Smooth muscle cell (in vitro differentiated cells): ENCODE data around the gene DCBLD2. TPM values are rescaled to one million over a fixed set of nuclear protein-coding genes. Genes with fewer than 3 reads are reported as not detected.

Source experiments
- DNase-seq: peaks from one replicate; lab custom pipeline; 2025; ENCODE audit not compliant: unreplicated experiment; lab: John Stamatoyannopoulos, UW
- H2AFZ ChIP-seq: fragments of 200-600 bp; sonication (generic); 2 replicates; pipeline ENCODE4 v1.6.0; 2016; ENCODE audit warnings: antibody characterized with exemption, low read depth, mild to moderate bottlenecking
- H3F3A ChIP-seq: fragments of 200-600 bp; sonication (generic); 2 replicates; pipeline ENCODE4 v1.6.0; 2017; ENCODE audit warnings: antibody characterized with exemption, low read depth
- H3K27ac ChIP-seq: fragments of 200-600 bp; sonication (generic); 2 replicates; pipeline ENCODE4 v1.5.1; 2016; ENCODE audit warnings: low read depth, mild to moderate bottlenecking
- H3K27me3 ChIP-seq: fragments of 200-600 bp; sonication (generic); 2 replicates; pipeline ENCODE4 v1.6.1; 2016; ENCODE audit warnings: low read depth, mild to moderate bottlenecking
- H3K36me3 ChIP-seq: fragments of 200-600 bp; sonication (generic); 2 replicates; pipeline ENCODE4 v1.5.1; 2016; ENCODE audit warnings: low read depth
- H3K4me1 ChIP-seq: fragments of 200-600 bp; sonication (generic); 2 replicates; pipeline ENCODE4 v1.5.1; 2016; ENCODE audit warnings: low read depth
- H3K4me2 ChIP-seq: fragments of 200-600 bp; sonication (generic); 2 replicates; pipeline ENCODE4 v1.6.0; 2016; ENCODE audit warnings: mild to moderate bottlenecking
- H3K4me3 ChIP-seq: fragments of 200-600 bp; sonication (generic); 2 replicates; pipeline ENCODE4 v1.5.1; 2016; ENCODE audit warnings: mild to moderate bottlenecking
- H3K79me2 ChIP-seq: fragments of 200-600 bp; sonication (generic); 2 replicates; pipeline ENCODE4 v1.6.0; 2016; ENCODE audit warnings: low read depth, mild to moderate bottlenecking
- H3K9ac ChIP-seq: fragments of 200-600 bp; sonication (generic); 2 replicates; pipeline ENCODE4 v1.6.0; 2016; ENCODE audit warnings: low read depth
- H3K9me3 ChIP-seq: fragments of 200-600 bp; sonication (generic); replicated peaks from 2 replicates; pipeline ENCODE4 v1.5.1; 2016; ENCODE audit warnings: low read depth
- H4K20me1 ChIP-seq: fragments of 200-600 bp; sonication (generic); 2 replicates; pipeline ENCODE4 v1.6.0; 2016; ENCODE audit warnings: low read depth
- CTCF ChIP-seq: fragments of 200-600 bp; sonication (generic); IDR thresholded peaks from 2 replicates; pipeline ENCODE4 v1.5.1; 2017; ENCODE audit warnings: borderline replicate concordance, mild to moderate bottlenecking, antibody characterized with exemption; ENCODE audit not compliant: insufficient read depth, poor library complexity, severe bottlenecking
- WGBS: methylation state at CpG from one replicate; pipeline ENCODE4 v1.1.7; 2016; ENCODE audit warnings: low lambda C conversion rate; 5-methylcytosine and 5-hydroxymethylcytosine counted together
- polyA plus RNA-seq: library from polyadenylated mRNA; unstranded; fragments of >200 nt; fragmentation: Nextera tagmentation; extraction: Ambion mirVana; gene quantifications from 2 replicates; pipeline ENCODE4 v1.2.1, GENCODE V29; 2016
- total RNA-seq: library from RNA; depleted of rRNA; stranded (reverse); fragments of >200 nt; gene quantifications from 2 replicates; pipeline ENCODE4 v1.2.3, GENCODE V29; 2014

DCBLD2 gene
- total and polyA plus RNA-seq, 2 experiments from 2014 or later, result 39.9 to 111 TPM

- H3K4me1 ChIP-seq, result peaks cover 10% of the 10 kb centered on the region
- no peak for TF ChIP-seq CTCF
- no peak overlapping the region for H3K4me2 ChIP-seq
- H3K27me3 ChIP-seq, result no peaks in the 10 kb centered on the region
- no peak for DNase-seq
- no peak overlapping the region for H3K9ac ChIP-seq
- H4K20me1 ChIP-seq, result no peaks in the 10 kb centered on the region
- H3K4me3 ChIP-seq, result no peak overlapping the region
- no peaks in the 10 kb centered on the region for H3K9me3 ChIP-seq
- H3K27ac ChIP-seq, result no peak overlapping the region
- no peaks in the 10 kb centered on the region for H3K36me3 ChIP-seq
- H2AFZ ChIP-seq, result no peak overlapping the region
- peaks cover 25% of the 10 kb centered on the region for H3F3A ChIP-seq
- 94% methylated on average over 3 of the region's 3 CpGs for WGBS
- no peaks in the 10 kb centered on the region for H3K79me2 ChIP-seq
Observed at GRCh38 chr3:98775459-98776139, 125.9 kb downstream of the DCBLD2 start.

GRCh38 chr3:98772022-98772421 lies 129.5 kb downstream of the DCBLD2 start:
- Histone ChIP-seq H3K9ac (no peak overlapping the region), H3K36me3 (no peaks in the 10 kb centered on the region), H3K79me2 (peaks cover 6% of the 10 kb centered on the region), H3K4me3 (no peak overlapping the region), H3K4me2 (no peak overlapping the region), H3K27me3 (no peaks in the 10 kb centered on the region), H4K20me1 (peaks cover 3% of the 10 kb centered on the region), H3K4me1 (no peaks in the 10 kb centered on the region), H2AFZ (no peak overlapping the region), H3K27ac (no peak overlapping the region), H3K9me3 (no peaks in the 10 kb centered on the region), H3F3A (peaks cover 6% of the 10 kb centered on the region)
- 95% methylated on average over 2 of the region's 2 CpGs for WGBS
- no peak for DNase-seq
- TF ChIP-seq CTCF, result no peak

GRCh38 chr3:98770261-98771039 lies 131.0 kb downstream of the DCBLD2 start:
- Histone ChIP-seq H3K27ac (no peak overlapping the region), H3K9ac (no peak overlapping the region), H4K20me1 (peaks cover 3% of the 10 kb centered on the region), H3K79me2 (peaks cover 12% of the 10 kb centered on the region), H3K27me3 (no peaks in the 10 kb centered on the region), H3K4me1 (no peaks in the 10 kb centered on the region), H2AFZ (no peak overlapping the region), H3K4me3 (no peak overlapping the region), H3K9me3 (no peaks in the 10 kb centered on the region), H3F3A (no peaks in the 10 kb centered on the region), H3K4me2 (no peak overlapping the region), H3K36me3 (no peaks in the 10 kb centered on the region)
- 82% methylated on average over 8 of the region's 8 CpGs for WGBS
- TF ChIP-seq CTCF, result no peak
- no peak for DNase-seq
